ENCODE results near the gene LACRT. TPM values are rescaled to one million over a fixed set of nuclear protein-coding genes. Genes with fewer than 3 reads are reported as not detected.
"Not testable (repeated sequence)": the region's sequence is repeated elsewhere in the genome, so short reads cannot be mapped to it uniquely, and the experiment has no call there.

Gene LACRT
- total RNA-seq, 1 donor from 2014 or later, result not detected

DNA sequence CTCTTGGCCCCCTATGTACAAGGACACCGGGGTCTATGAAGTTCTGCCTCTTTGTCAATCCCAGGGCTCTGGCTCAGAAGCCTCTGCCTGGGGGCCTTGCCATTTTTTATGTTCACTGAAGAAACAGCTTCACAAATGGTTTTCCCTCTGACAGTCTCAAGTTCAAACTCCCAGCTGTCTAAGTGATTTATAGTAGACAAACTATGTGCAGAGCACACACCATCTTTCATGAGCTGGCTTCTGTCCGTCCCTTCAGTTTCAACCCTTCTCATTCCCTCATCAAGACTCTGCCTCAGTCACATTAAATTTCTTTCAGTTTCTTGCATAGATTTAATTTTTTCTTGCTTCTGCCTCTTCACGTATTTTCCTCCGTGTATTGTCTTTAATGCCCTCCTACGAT, 16.2 kb upstream of the LACRT start:
- H3K4me3 Mint-ChIP-seq, result no peak overlapping the region
- H3K27ac Mint-ChIP-seq (ENCODE audit: unreplicated experiment), result no peak overlapping the region
- TF ChIP-seq, protein P1, sequence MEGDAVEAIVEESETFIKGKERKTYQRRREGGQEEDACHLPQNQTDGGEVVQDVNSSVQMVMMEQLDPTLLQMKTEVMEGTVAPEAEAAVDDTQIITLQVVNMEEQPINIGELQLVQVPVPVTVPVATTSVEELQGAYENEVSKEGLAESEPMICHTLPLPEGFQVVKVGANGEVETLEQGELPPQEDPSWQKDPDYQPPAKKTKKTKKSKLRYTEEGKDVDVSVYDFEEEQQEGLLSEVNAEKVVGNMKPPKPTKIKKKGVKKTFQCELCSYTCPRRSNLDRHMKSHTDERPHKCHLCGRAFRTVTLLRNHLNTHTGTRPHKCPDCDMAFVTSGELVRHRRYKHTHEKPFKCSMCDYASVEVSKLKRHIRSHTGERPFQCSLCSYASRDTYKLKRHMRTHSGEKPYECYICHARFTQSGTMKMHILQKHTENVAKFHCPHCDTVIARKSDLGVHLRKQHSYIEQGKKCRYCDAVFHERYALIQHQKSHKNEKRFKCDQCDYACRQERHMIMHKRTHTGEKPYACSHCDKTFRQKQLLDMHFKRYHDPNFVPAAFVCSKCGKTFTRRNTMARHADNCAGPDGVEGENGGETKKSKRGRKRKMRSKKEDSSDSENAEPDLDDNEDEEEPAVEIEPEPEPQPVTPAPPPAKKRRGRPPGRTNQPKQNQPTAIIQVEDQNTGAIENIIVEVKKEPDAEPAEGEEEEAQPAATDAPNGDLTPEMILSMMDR (conservative IDR thresholded peaks at IDR 0.05), result no peak
- H3K36me3 Mint-ChIP-seq (ENCODE audit: low read depth), result no peaks in the 10 kb centered on the region
- DNase-seq (ENCODE audit: low read depth, low spot score), result no peak
- peaks cover 10% of the 10 kb centered on the region for H3K4me1 Mint-ChIP-seq
- peaks cover 22% of the 10 kb centered on the region for H3K27me3 Mint-ChIP-seq (ENCODE audit: low read depth)
- H3K9me3 Mint-ChIP-seq, result no peaks in the 10 kb centered on the region

- Mint-ChIP-seq H3K4me1 (peaks cover 10% of the 10 kb centered on the region), H3K4me3 (no peak overlapping the region), H3K27ac (ENCODE audit: unreplicated experiment) (no peak overlapping the region), H3K36me3 (ENCODE audit: low read depth) (no peaks in the 10 kb centered on the region), H3K27me3 (ENCODE audit: low read depth) (peaks cover 27% of the 10 kb centered on the region), H3K9me3 (no peaks in the 10 kb centered on the region)
- TF ChIP-seq, protein P1 (conservative IDR thresholded peaks at IDR 0.05), result no peak
- no peak for DNase-seq (ENCODE audit: low read depth, low spot score)
Observed at GRCh38 chr12:54650409-54650808, 15.7 kb upstream of the LACRT start.

DNA sequence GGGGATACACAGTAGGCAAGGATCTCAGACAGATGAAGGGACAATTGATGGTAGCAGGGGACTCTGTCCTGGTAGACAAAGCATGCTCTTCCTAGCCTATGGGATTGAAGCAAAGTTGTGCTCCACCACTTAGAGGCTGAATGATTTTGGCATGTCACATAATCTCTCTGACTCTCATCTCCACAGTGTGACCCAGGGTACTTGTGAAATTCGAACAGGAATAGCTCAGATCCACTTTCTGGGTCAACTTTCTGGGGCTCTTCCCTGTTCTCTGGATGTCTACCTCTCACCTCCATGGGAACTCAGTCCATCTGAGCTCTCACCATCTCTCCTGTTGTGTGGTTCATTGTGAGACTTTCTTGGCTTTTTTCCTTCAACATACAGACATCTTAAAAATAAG, 15.1 kb upstream of the LACRT start:
- no peak for DNase-seq (ENCODE audit: low read depth, low spot score)
- TF ChIP-seq, protein P1 (conservative IDR thresholded peaks at IDR 0.05), result no peak
- H3K9me3 Mint-ChIP-seq, result no peaks in the 10 kb centered on the region
- H3K27me3 Mint-ChIP-seq (ENCODE audit: low read depth), result peaks cover 33% of the 10 kb centered on the region
- H3K4me3 Mint-ChIP-seq, result no peak overlapping the region
- H3K36me3 Mint-ChIP-seq (ENCODE audit: low read depth), result no peaks in the 10 kb centered on the region
- H3K27ac Mint-ChIP-seq (ENCODE audit: unreplicated experiment), result no peak overlapping the region
- peaks cover 5% of the 10 kb centered on the region for H3K4me1 Mint-ChIP-seq

DNA sequence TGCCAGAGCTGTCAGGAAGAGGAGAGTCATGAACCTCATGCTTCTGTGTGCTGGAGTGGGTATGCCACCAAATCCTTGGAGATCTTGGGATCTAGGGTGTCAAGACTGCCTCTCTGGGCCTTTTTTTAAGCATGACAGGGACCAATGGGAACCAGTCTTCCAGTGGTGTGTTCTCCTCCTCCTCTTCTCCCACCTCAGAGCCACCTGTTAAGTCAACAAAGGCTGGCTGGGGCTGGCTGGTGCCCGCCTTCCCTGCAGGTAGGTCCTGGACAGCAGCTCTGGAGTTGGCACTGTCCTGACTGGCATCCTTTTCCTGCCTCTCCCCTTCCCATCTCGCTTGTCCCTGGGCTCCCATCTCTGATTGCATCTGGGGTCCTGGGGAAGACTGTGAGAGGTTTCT, 13.6 kb upstream of the LACRT start, which contains the start of gene DCD:
TSS of gene DCD (minus strand) at position 101 of the 400 bp plus-strand sequence. CDS start at position 39, 62 bp downstream.
- Mint-ChIP-seq H3K27me3 (ENCODE audit: low read depth) (peaks cover 46% of the 10 kb centered on the region), H3K36me3 (ENCODE audit: low read depth) (no peaks in the 10 kb centered on the region), H3K27ac (ENCODE audit: unreplicated experiment) (no peak within 1 kb of the TSS), H3K4me1 (no peaks in the 10 kb centered on the region), H3K4me3 (no peak within 1 kb of the TSS), H3K9me3 (no peaks in the 10 kb centered on the region)
- TF ChIP-seq, protein P1 (conservative IDR thresholded peaks at IDR 0.05), result no peak
- DNase-seq (ENCODE audit: low read depth, low spot score), result no peak

DNA sequence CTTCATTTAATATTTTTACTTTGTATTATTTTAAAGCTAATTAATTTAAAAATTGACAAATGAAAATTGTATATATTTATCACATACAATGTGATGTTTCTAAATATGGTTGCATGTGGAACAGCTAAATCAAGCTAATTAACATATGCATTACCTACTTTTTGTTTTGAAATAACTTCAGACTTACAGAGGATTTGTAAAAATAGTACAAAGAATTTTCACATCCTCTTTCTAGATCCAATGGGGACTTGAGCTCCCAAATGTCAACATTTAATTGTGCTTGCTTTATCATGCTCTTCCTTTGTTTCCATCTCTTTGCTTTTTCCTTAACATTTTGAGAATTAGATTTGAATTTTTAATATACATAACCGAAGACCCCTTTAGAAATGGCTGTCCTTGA, 6.9 kb upstream of the LACRT start:
- no peaks in the 10 kb centered on the region for H3K36me3 Mint-ChIP-seq (ENCODE audit: low read depth)
- H3K4me1 Mint-ChIP-seq, result no peaks in the 10 kb centered on the region
- TF ChIP-seq, protein P1 (conservative IDR thresholded peaks at IDR 0.05), result no peak
- H3K4me3 Mint-ChIP-seq, result no peak overlapping the region
- peaks cover 34% of the 10 kb centered on the region for H3K27me3 Mint-ChIP-seq (ENCODE audit: low read depth)
- no peak overlapping the region for H3K27ac Mint-ChIP-seq (ENCODE audit: unreplicated experiment)
- DNase-seq (ENCODE audit: low read depth, low spot score), result no peak
- H3K9me3 Mint-ChIP-seq, result peaks cover 3% of the 10 kb centered on the region

- TF ChIP-seq, protein P1 (conservative IDR thresholded peaks at IDR 0.05), result no peak
- H3K9me3 Mint-ChIP-seq, result peaks cover 3% of the 10 kb centered on the region
Observed at GRCh38 chr12:54641089-54641488, 6.4 kb upstream of the LACRT start.

GRCh38 chr12:54639112-54639511, 4.4 kb upstream of the LACRT start:
- not testable (repeated sequence) for H3K4me1 Mint-ChIP-seq; H3K27ac Mint-ChIP-seq (ENCODE audit: unreplicated experiment); DNase-seq (ENCODE audit: low read depth, low spot score); H3K9me3 Mint-ChIP-seq; H3K36me3 Mint-ChIP-seq (ENCODE audit: low read depth); H3K4me3 Mint-ChIP-seq
- peaks cover 12% of the 10 kb centered on the region for H3K27me3 Mint-ChIP-seq (ENCODE audit: low read depth)

More at GRCh38 chr12:54641089-54641488, 6.4 kb upstream of the LACRT start:
- Mint-ChIP-seq H3K27ac (ENCODE audit: unreplicated experiment) (no peak overlapping the region), H3K27me3 (ENCODE audit: low read depth) (peaks cover 31% of the 10 kb centered on the region), H3K4me3 (no peak overlapping the region), H3K4me1 (no peaks in the 10 kb centered on the region), H3K36me3 (ENCODE audit: low read depth) (no peaks in the 10 kb centered on the region)
- no peak for DNase-seq (ENCODE audit: low read depth, low spot score)

Measured in neural crest cell (in vitro differentiated cells).